Glutamatergic neuron (in vitro differentiated cells): ENCODE data around the gene OR2A12. TPM values are rescaled to one million over a fixed set of nuclear protein-coding genes. Genes with fewer than 3 reads are reported as not detected.
A peak's percentile ranks its signal among the peaks of the same experiment; 100 is the strongest.
"Not testable (repeated sequence)": the region's sequence is repeated elsewhere in the genome, so short reads cannot be mapped to it uniquely, and the experiment has no call there.

Experiments
- DNase-seq: peaks from one replicate; pipeline ENCODE4 v3.0.0; 2022
- H3K27ac Mint-ChIP-seq: one replicate; pipeline ENCODE4 v1.8.0; 2020; ENCODE audit warnings: mild to moderate bottlenecking, mixed read lengths, inconsistent platforms; ENCODE audit not compliant: unreplicated experiment
- H3K27me3 Mint-ChIP-seq: one replicate; pipeline ENCODE4 v1.8.0; 2020; ENCODE audit warnings: mild to moderate bottlenecking, moderate library complexity, mixed read lengths, inconsistent platforms; ENCODE audit not compliant: unreplicated experiment
- H3K36me3 Mint-ChIP-seq: one replicate; pipeline ENCODE4 v1.8.0; 2020; ENCODE audit warnings: mild to moderate bottlenecking, mixed read lengths, inconsistent platforms; ENCODE audit not compliant: unreplicated experiment
- H3K4me1 Mint-ChIP-seq: one replicate; pipeline ENCODE4 v1.8.0; 2020; ENCODE audit warnings: mild to moderate bottlenecking, low read depth, mixed read lengths, inconsistent platforms; ENCODE audit not compliant: unreplicated experiment
- H3K4me3 Mint-ChIP-seq: one replicate; pipeline ENCODE4 v1.8.0; 2020; ENCODE audit warnings: mild to moderate bottlenecking, mixed read lengths, inconsistent platforms; ENCODE audit not compliant: unreplicated experiment
- H3K9me3 Mint-ChIP-seq: one replicate; pipeline ENCODE4 v1.8.0; 2020; ENCODE audit warnings: mild to moderate bottlenecking, moderate library complexity, mixed read lengths, inconsistent platforms; ENCODE audit not compliant: unreplicated experiment
- CTCF ChIP-seq: fragments of 200-600 bp; sonication (generic); IDR thresholded peaks from one replicate; pipeline ENCODE4 v1.5.0; 2021; ENCODE audit not compliant: partially characterized antibody, unreplicated experiment
- total RNA-seq: library from RNA; stranded (reverse); fragmentation: NEBNext Ultra II Directional; extraction: Animal tissue kit (Norgen Biotek cat#: 25700); gene quantifications from one replicate; pipeline ENCODE4 v1.2.1, GENCODE V29; 2021; ENCODE audit not compliant: unreplicated experiment

OR2A12 gene
- total RNA-seq, 1 donor from 2014 or later = not detected

GRCh38 chr7:144110272-144110671 is 24.2 kb downstream of the OR2A12 start:
- Mint-ChIP-seq H3K27ac (no peak overlapping the region), H3K4me1 (peaks cover 9% of the 10 kb centered on the region), H3K4me3 (no peak overlapping the region), H3K9me3 (no peaks in the 10 kb centered on the region), H3K36me3 (no peaks in the 10 kb centered on the region), H3K27me3 (peaks cover 1% of the 10 kb centered on the region)
- no peak for DNase-seq
- TF ChIP-seq CTCF = no peak

- no peak for TF ChIP-seq CTCF
- Mint-ChIP-seq H3K27me3 (peaks cover 1% of the 10 kb centered on the region), H3K4me3 (no peak overlapping the region), H3K36me3 (no peaks in the 10 kb centered on the region), H3K9me3 (no peaks in the 10 kb centered on the region), H3K27ac (no peak overlapping the region), H3K4me1 (peaks cover 9% of the 10 kb centered on the region)
- DNase-seq = no peak
Observed at GRCh38 chr7:144113651-144114050, 27.6 kb downstream of the OR2A12 start.

GRCh38 chr7:144118341-144118740 is 32.3 kb downstream of the OR2A12 start:
- H3K27ac Mint-ChIP-seq = no peak overlapping the region

GRCh38 chr7:144122876-144123275 is 36.8 kb downstream of the OR2A12 start, which contains the start of gene OR2A14:
OR2A14 (plus strand) TSS chr7:144123176; CDS start chr7:144129113, 5,937 bp downstream.
- H3K27ac Mint-ChIP-seq = no peak within 1 kb of the TSS
- H3K9me3 Mint-ChIP-seq = peaks cover 4% of the 10 kb centered on the region
- no peak for TF ChIP-seq CTCF
- no peaks in the 10 kb centered on the region for H3K36me3 Mint-ChIP-seq
- no peak for DNase-seq
- H3K4me1 Mint-ChIP-seq = peaks cover 24% of the 10 kb centered on the region
- H3K27me3 Mint-ChIP-seq = no peaks in the 10 kb centered on the region
- no peak within 1 kb of the TSS for H3K4me3 Mint-ChIP-seq

More at GRCh38 chr7:144118341-144118740, 32.3 kb downstream of the OR2A12 start:
- Mint-ChIP-seq H3K4me1 (peaks cover 6% of the 10 kb centered on the region), H3K9me3 (no peaks in the 10 kb centered on the region), H3K36me3 (no peaks in the 10 kb centered on the region), H3K27me3 (no peaks in the 10 kb centered on the region), H3K4me3 (no peak overlapping the region)
- DNase-seq = no peak
- no peak for TF ChIP-seq CTCF

- Mint-ChIP-seq H3K27me3 (no peaks in the 10 kb centered on the region), H3K27ac (no peak overlapping the region), H3K4me1 (peaks cover 23% of the 10 kb centered on the region), H3K9me3 (peaks cover 4% of the 10 kb centered on the region), H3K4me3 (no peak overlapping the region), H3K36me3 (no peaks in the 10 kb centered on the region)
- peak; percentile 95 for TF ChIP-seq CTCF
- peak; percentile 99 for DNase-seq
Observed at GRCh38 chr7:144127714-144128334, 41.7 kb downstream of the OR2A12 start.

GRCh38 chr7:144129601-144130000 is 43.5 kb downstream of the OR2A12 start:
- not testable (repeated sequence) for H3K4me3 Mint-ChIP-seq, H3K27ac Mint-ChIP-seq, H3K36me3 Mint-ChIP-seq, H3K9me3 Mint-ChIP-seq, H3K27me3 Mint-ChIP-seq, DNase-seq
- peaks cover 22% of the 10 kb centered on the region for H3K4me1 Mint-ChIP-seq
